ENCODE results near the gene CDKN1C. TPM values are rescaled to one million over a fixed set of nuclear protein-coding genes. Genes with fewer than 3 reads are reported as not detected.

CDKN1C gene
- polyA plus RNA-seq, 1 donor, result 213 TPM

Other genes starting within 250 kb of the CDKN1C start
- gene KCNQ1OT1, start 185.8 kb downstream of the CDKN1C start, polyA plus RNA-seq (ENCODE audit: insufficient read length), result 1.3 TPM
- gene PHLDA2, start 43.6 kb upstream of the CDKN1C start, polyA plus RNA-seq (ENCODE audit: insufficient read length), result 0.24 TPM
- 110 TPM for gene NAP1L4, start 106.6 kb upstream of the CDKN1C start, polyA plus RNA-seq (ENCODE audit: insufficient read length)
- 20.6 TPM for gene CARS1, start 171.6 kb upstream of the CDKN1C start, polyA plus RNA-seq (ENCODE audit: insufficient read length)